ENCODE measurements around the gene SPATA12. TPM values are rescaled to one million over a fixed set of nuclear protein-coding genes. Genes with fewer than 3 reads are reported as not detected.

The SPATA12 gene
- total RNA-seq, 1 donor = not detected

DNA sequence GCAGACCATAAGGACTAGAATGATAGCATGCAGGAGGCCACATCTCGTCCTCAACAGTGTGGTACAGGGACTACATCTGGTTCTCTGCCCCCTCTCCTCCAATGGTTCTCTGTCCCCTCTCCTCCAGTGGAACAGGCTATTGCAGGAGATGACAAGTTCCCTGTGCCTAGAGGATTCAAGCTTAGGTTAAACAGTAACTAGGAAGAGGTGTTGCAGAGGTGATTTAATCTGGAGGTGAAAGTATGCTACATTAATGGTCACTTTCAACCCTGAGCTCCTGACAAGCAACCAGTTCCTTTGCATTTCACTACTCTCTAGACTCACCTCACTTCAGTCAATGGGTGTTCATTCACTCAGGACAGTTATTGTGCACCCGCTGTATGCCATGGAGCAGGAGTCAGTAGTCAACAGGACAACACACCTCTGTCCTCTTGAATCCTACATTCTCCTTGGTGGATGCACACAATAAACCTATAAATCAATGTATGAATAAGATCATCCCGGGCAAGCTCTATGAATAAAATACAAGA, 16.0 kb downstream of the SPATA12 start:
- TF ChIP-seq, protein P1, sequence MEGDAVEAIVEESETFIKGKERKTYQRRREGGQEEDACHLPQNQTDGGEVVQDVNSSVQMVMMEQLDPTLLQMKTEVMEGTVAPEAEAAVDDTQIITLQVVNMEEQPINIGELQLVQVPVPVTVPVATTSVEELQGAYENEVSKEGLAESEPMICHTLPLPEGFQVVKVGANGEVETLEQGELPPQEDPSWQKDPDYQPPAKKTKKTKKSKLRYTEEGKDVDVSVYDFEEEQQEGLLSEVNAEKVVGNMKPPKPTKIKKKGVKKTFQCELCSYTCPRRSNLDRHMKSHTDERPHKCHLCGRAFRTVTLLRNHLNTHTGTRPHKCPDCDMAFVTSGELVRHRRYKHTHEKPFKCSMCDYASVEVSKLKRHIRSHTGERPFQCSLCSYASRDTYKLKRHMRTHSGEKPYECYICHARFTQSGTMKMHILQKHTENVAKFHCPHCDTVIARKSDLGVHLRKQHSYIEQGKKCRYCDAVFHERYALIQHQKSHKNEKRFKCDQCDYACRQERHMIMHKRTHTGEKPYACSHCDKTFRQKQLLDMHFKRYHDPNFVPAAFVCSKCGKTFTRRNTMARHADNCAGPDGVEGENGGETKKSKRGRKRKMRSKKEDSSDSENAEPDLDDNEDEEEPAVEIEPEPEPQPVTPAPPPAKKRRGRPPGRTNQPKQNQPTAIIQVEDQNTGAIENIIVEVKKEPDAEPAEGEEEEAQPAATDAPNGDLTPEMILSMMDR (IDR thresholded peaks at IDR 0.05; ENCODE audit: extremely low read depth, low read depth, low read length) = no peak
- no peak for DNase-seq (ENCODE audit: insufficient read length, low spot score, missing footprints)
- peaks cover 46% of the 10 kb centered on the region for H3K27me3 ChIP-seq (ENCODE audit: insufficient read depth, low read length)
- no peak overlapping the region for H3K4me3 ChIP-seq (ENCODE audit: insufficient read depth, low read length)
- no peaks in the 10 kb centered on the region for H3K36me3 ChIP-seq (ENCODE audit: insufficient read depth, low read length)
- H4K20me1 ChIP-seq (ENCODE audit: insufficient read depth, low read length) = no peaks in the 10 kb centered on the region
- peaks cover 8% of the 10 kb centered on the region for H3K4me1 ChIP-seq (ENCODE audit: insufficient read depth, low read length)
- H3K27ac ChIP-seq (ENCODE audit: low read depth, low read length) = no peak overlapping the region
- H2AFZ ChIP-seq (ENCODE audit: low read length) = no peak overlapping the region
- H3K9me3 ChIP-seq (ENCODE audit: low read depth, low read length) = no peaks in the 10 kb centered on the region
- no peak overlapping the region for H3K4me2 ChIP-seq (ENCODE audit: insufficient read depth, low read length)
- no peaks in the 10 kb centered on the region for H3K79me2 ChIP-seq (ENCODE audit: insufficient read depth, low read length)

GRCh38 chr3:57077630-57078343, 17.3 kb downstream of the SPATA12 start:
- Histone ChIP-seq H3K36me3 (ENCODE audit: insufficient read depth, low read length) (no peaks in the 10 kb centered on the region), H2AFZ (ENCODE audit: low read length) (peak overlapping the region; percentile 80), H3K27ac (ENCODE audit: low read depth, low read length) (no peak overlapping the region), H4K20me1 (ENCODE audit: insufficient read depth, low read length) (no peaks in the 10 kb centered on the region), H3K9me3 (ENCODE audit: low read depth, low read length) (no peaks in the 10 kb centered on the region), H3K4me2 (ENCODE audit: insufficient read depth, low read length) (peak overlapping the region; percentile 80), H3K27me3 (ENCODE audit: insufficient read depth, low read length) (peaks cover 46% of the 10 kb centered on the region), H3K4me3 (ENCODE audit: insufficient read depth, low read length) (peak overlapping the region; percentile 74), H3K4me1 (ENCODE audit: insufficient read depth, low read length) (peaks cover 8% of the 10 kb centered on the region), H3K79me2 (ENCODE audit: insufficient read depth, low read length) (no peaks in the 10 kb centered on the region)
- TF ChIP-seq, protein P1 (IDR thresholded peaks at IDR 0.05; ENCODE audit: extremely low read depth, low read depth, low read length) = no peak
- DNase-seq (ENCODE audit: insufficient read length, low spot score, missing footprints) = no peak

- H3K4me3 ChIP-seq (ENCODE audit: insufficient read depth, low read length) = peak overlapping the region; percentile 74
- TF ChIP-seq, protein P1 (IDR thresholded peaks at IDR 0.05; ENCODE audit: extremely low read depth, low read depth, low read length) = no peak
Measured at GRCh38 chr3:57078344-57078634, 17.8 kb downstream of the SPATA12 start.

GRCh38 chr3:57078635-57079473, 18.4 kb downstream of the SPATA12 start:
- Histone ChIP-seq H3K27me3 (ENCODE audit: insufficient read depth, low read length) (peaks cover 46% of the 10 kb centered on the region), H3K27ac (ENCODE audit: low read depth, low read length) (no peak overlapping the region), H4K20me1 (ENCODE audit: insufficient read depth, low read length) (no peaks in the 10 kb centered on the region), H3K79me2 (ENCODE audit: insufficient read depth, low read length) (no peaks in the 10 kb centered on the region), H3K4me1 (ENCODE audit: insufficient read depth, low read length) (peaks cover 8% of the 10 kb centered on the region), H3K36me3 (ENCODE audit: insufficient read depth, low read length) (no peaks in the 10 kb centered on the region), H3K9me3 (ENCODE audit: low read depth, low read length) (no peaks in the 10 kb centered on the region), H3K4me3 (ENCODE audit: insufficient read depth, low read length) (peak overlapping the region; percentile 74), H3K4me2 (ENCODE audit: insufficient read depth, low read length) (peak overlapping the region; percentile 80), H2AFZ (ENCODE audit: low read length) (peak overlapping the region; percentile 80)
- TF ChIP-seq, protein P1 (IDR thresholded peaks at IDR 0.05; ENCODE audit: extremely low read depth, low read depth, low read length) = no peak
- peak; percentile 93 for DNase-seq (ENCODE audit: insufficient read length, low spot score, missing footprints)

More at GRCh38 chr3:57078344-57078634, 17.8 kb downstream of the SPATA12 start:
- H3K36me3 ChIP-seq (ENCODE audit: insufficient read depth, low read length) = no peaks in the 10 kb centered on the region
- peak overlapping the region; percentile 80 for H3K4me2 ChIP-seq (ENCODE audit: insufficient read depth, low read length)
- peak; percentile 98 for DNase-seq (ENCODE audit: insufficient read length, low spot score, missing footprints)
- H4K20me1 ChIP-seq (ENCODE audit: insufficient read depth, low read length) = no peaks in the 10 kb centered on the region
- no peak overlapping the region for H3K27ac ChIP-seq (ENCODE audit: low read depth, low read length)
- H3K4me1 ChIP-seq (ENCODE audit: insufficient read depth, low read length) = peaks cover 8% of the 10 kb centered on the region
- peaks cover 46% of the 10 kb centered on the region for H3K27me3 ChIP-seq (ENCODE audit: insufficient read depth, low read length)
- no peaks in the 10 kb centered on the region for H3K79me2 ChIP-seq (ENCODE audit: insufficient read depth, low read length)
- no peaks in the 10 kb centered on the region for H3K9me3 ChIP-seq (ENCODE audit: low read depth, low read length)
- peak overlapping the region; percentile 80 for H2AFZ ChIP-seq (ENCODE audit: low read length)

Data from osteoblast (primary cell).